Measurements from ENCODE around the gene PGLYRP4. TPM values are rescaled to one million over a fixed set of nuclear protein-coding genes. Genes with fewer than 3 reads are reported as not detected.

PGLYRP4 gene
- total RNA-seq, 2 donors from 2014 or later: 0.22 to 0.26 TPM

DNA sequence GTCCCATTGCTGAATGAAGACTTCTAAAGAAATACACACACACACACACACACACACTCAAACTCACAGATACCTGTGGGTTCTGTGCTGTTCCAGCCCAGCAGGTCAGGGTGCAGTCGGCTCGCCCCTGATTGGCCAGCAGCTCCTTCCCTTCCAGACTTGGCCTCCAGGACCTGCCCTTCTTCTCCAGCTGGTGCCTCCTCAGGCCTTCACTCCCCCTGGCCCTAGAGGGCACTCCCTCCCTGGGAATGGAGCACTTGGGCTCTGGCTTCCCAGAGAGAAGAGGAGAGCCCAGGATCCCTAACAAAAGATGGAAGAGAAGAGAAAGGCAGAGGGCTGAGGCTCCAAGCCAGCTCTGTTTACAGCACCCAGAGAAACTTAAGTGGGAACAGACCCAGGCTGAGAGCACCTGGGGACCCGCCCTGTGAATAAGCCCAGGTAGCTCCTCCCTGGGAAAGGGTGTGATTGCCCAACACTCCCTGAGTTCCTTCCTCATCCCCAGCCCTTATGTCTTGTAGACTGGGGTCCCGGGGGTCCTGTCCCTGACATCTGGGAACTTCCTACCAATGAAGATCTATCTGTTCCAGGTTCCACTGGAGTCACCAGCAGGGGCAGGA is 36.0 kb downstream of the PGLYRP4 start, which contains the start of gene PGLYRP3:
Gene PGLYRP3 (minus strand): TSS at position 383 of the 617 bp plus-strand sequence. CDS start 2,287 bp downstream, outside the sequence.
- no peaks in the 10 kb centered on the region for H3K4me1 Mint-ChIP-seq
- H3K27ac Mint-ChIP-seq: no peak within 1 kb of the TSS
- H3K4me3 Mint-ChIP-seq: no peak within 1 kb of the TSS
- H3K36me3 Mint-ChIP-seq (ENCODE audit: low read depth): no peaks in the 10 kb centered on the region
- ATAC-seq (replicated peaks): no peak
- H3K9me3 Mint-ChIP-seq: no peaks in the 10 kb centered on the region
- peaks cover 11% of the 10 kb centered on the region for H3K27me3 Mint-ChIP-seq

DNA sequence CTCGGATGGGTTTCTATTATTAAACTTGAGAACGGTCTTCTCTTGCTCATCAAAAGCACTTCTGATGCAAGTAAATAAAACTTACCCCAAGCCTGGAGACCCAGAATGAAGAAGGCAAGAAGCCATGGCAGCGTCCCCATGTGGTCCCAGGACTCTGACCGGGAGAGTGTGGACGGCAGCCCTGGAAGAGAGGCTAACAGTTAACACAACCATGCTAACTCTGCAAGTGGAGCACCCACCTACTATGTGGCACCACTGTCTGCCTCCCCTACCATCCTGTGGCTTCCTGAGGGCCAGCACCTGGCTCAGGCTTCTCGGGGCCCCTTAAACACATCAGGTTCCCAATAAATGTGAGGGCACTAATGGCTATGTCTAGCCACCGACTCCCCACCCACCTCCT is 38.1 kb downstream of the PGLYRP4 start:
- Mint-ChIP-seq H3K27ac (no peak overlapping the region), H3K27me3 (peaks cover 8% of the 10 kb centered on the region), H3K4me1 (no peaks in the 10 kb centered on the region), H3K36me3 (ENCODE audit: low read depth) (no peaks in the 10 kb centered on the region), H3K9me3 (no peaks in the 10 kb centered on the region), H3K4me3 (no peak overlapping the region)
- ATAC-seq (replicated peaks): no peak

DNA sequence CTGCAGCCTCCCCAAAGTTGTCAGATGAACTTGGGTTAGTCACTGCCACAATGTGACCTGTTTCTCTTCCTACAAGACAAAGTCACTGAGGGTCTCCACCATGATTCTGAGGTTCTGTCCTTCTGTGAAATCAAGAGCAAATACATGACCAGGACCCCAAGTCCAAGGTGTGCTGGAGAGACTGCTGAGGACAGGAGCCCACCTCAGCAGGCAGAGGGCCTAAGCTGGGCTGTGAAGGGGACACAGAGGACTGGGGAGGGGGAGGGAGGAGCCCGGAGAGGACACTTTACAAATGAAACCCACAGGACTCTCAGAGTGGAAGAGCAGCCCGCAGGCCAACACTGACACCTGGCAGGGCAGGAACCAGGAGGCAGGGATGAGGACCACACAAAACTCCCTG is 39.2 kb downstream of the PGLYRP4 start:
- ATAC-seq (replicated peaks): no peak
- no peak overlapping the region for H3K27ac Mint-ChIP-seq
- H3K9me3 Mint-ChIP-seq: no peaks in the 10 kb centered on the region
- no peaks in the 10 kb centered on the region for H3K36me3 Mint-ChIP-seq (ENCODE audit: low read depth)
- no peaks in the 10 kb centered on the region for H3K4me1 Mint-ChIP-seq
- H3K27me3 Mint-ChIP-seq: peaks cover 9% of the 10 kb centered on the region
- H3K4me3 Mint-ChIP-seq: no peak overlapping the region

DNA sequence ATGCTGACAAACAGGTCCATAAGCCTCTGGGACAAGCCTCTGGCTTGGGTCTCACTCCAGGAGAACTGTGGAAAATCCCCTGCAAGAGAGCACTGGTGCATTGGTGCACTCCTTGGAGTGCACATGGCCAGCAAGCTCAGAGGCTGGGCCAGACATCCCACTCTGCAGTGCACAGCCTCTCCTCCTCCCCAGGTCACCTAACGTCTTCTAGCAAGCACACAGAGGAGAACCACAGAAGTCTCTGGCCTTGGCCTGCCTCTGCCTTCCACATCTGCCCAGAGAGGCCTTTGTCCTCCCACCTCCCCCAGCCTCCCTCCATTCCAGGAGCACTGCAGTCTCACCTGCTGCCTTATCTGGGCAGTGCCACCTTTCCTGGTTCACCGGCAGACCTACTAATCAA is 40.1 kb downstream of the PGLYRP4 start:
- peaks cover 9% of the 10 kb centered on the region for H3K27me3 Mint-ChIP-seq
- no peak overlapping the region for H3K4me3 Mint-ChIP-seq
- H3K4me1 Mint-ChIP-seq: no peaks in the 10 kb centered on the region
- ATAC-seq (replicated peaks): no peak
- H3K36me3 Mint-ChIP-seq (ENCODE audit: low read depth): no peaks in the 10 kb centered on the region
- no peaks in the 10 kb centered on the region for H3K9me3 Mint-ChIP-seq
- H3K27ac Mint-ChIP-seq: no peak overlapping the region

DNA sequence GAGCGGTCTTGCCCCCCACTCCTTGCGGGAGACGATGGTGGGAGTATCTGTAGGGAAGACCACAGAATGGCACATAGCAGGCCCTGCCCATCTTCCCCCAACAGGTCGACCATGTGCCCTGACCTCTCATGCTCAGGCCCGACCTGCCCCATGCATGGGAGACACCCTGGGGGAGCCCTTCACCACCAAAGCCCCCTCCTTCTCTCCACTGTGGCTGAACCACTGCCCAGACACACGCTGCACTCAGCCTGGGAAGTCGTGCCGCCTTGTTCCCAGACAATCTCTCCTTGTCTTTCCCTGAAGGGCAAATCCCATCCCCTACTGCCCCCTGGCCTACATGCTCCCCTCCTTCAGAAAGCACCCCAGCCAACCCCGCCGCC is 41.4 kb downstream of the PGLYRP4 start:
- Mint-ChIP-seq H3K27ac (no peak overlapping the region), H3K9me3 (no peaks in the 10 kb centered on the region), H3K27me3 (peaks cover 6% of the 10 kb centered on the region), H3K4me3 (no peak overlapping the region), H3K4me1 (no peaks in the 10 kb centered on the region), H3K36me3 (ENCODE audit: low read depth) (no peaks in the 10 kb centered on the region)
- no peak for ATAC-seq (replicated peaks)

DNA sequence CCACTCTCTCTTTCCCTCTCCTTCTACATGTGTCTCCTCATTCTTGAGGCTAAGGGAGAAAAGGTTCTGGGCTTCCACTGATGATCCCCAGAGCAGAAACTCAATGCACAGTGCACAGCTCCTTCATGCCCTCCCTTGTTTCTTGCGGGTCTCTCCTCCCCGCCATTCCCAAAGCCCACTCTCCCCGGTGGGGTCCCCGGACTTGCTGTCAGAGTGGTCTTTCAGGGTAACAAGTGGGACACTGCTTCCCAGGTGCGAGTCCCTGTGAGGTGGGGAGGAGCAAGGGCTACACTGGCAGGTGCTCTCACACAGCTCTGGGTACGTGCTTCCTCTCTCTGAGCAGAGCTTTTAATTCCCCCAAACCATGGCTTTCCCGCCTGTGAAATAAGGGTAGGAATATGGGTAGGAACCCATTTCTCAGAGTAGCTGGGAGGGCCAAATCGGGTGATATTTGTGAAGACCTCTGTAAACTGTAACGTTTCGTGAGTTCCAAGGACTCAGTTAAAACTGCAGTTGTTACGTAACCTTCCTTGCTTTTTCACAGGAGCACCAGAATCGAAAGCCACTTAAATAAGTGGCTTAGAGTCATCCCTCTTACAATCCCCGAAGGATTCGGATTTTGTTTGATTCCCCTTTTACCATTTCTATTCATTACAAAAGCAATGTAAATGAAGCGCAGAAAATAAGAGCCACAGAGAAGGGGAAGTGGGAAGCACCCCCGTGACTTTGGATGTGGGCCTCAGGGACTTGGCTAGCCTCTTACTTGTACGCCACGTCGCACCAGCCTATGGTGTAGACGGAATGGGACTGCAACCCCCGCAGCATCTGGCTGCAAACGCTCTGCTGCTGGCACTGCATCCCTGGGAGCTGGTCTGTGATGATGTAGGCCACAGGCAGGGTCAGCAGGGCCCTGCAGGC is 42.1 kb downstream of the PGLYRP4 start:
- Mint-ChIP-seq H3K27ac (no peak overlapping the region), H3K36me3 (ENCODE audit: low read depth) (no peaks in the 10 kb centered on the region), H3K4me1 (no peaks in the 10 kb centered on the region), H3K4me3 (no peak overlapping the region), H3K9me3 (no peaks in the 10 kb centered on the region), H3K27me3 (peaks cover 6% of the 10 kb centered on the region)
- ATAC-seq (replicated peaks): no peak

DNA sequence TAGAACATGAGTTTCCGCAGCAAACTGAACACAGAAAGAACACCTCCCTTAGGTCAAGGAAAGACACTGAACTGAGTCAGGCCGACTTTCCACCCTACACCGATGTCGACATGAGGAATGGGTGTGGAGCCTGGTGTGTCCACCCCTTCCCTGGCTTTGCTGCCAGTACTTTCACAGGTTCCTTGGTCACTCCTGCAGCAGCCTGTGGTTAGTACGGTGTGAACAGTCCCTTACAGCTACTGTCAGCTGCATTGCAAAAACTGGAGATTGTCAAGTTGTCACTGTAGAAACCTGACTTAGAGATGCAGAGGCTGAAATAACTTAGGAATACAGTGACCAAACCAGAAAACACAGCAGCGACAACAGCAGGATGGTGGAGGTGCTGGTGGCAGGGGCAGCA is 43.0 kb downstream of the PGLYRP4 start:
- Mint-ChIP-seq H3K36me3 (ENCODE audit: low read depth) (no peaks in the 10 kb centered on the region), H3K27me3 (peaks cover 6% of the 10 kb centered on the region), H3K27ac (no peak overlapping the region), H3K4me3 (no peak overlapping the region), H3K9me3 (no peaks in the 10 kb centered on the region), H3K4me1 (no peaks in the 10 kb centered on the region)
- no peak for ATAC-seq (replicated peaks)

DNA sequence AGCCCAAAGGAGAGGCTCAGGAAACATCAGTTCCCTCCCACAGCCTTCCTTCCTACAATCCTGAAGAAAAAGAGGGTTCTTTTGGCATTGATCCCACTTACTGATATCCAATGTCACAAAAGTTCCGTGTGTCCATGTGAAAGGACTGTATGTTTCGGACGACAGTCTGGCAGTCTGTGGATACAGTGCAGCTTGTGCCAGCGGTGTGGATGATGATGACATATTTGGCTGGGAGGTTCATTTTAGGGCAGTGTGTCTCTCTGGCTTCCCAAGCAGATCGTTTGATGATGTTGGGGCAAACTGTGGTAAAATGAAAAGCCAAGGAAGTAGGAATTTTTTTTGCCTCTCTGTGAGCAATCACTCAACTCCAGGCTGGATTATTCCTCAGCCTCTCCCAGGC is 46.3 kb downstream of the PGLYRP4 start:
- H3K36me3 Mint-ChIP-seq (ENCODE audit: low read depth): no peaks in the 10 kb centered on the region
- H3K4me3 Mint-ChIP-seq: no peak overlapping the region

DNA sequence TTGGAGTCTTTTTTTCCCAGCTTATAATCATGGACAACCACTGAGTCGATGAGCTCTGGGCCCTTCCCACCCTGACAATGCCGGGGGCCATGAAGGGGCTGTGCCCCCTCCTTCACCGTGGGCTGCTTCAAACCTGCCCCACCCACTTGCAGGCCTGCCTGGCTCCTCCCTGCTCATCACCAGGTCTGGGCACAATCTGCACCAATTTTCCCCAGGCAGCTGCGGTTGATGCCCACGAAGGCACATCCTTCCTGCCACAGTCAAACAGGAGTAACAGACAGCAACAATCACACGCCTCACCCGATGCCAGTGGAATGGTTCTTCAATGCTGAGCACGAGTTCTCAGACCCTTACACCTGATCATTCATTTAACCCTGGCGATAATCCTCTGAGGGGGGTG is 54.8 kb downstream of the PGLYRP4 start:
- H3K27ac Mint-ChIP-seq: peak overlapping the region; percentile 68
- H3K36me3 Mint-ChIP-seq (ENCODE audit: low read depth): no peaks in the 10 kb centered on the region
- no peaks in the 10 kb centered on the region for H3K9me3 Mint-ChIP-seq
- peak; percentile 27 for ATAC-seq (replicated peaks)
- H3K27me3 Mint-ChIP-seq: no peaks in the 10 kb centered on the region
- H3K4me3 Mint-ChIP-seq: peak overlapping the region; percentile 61
- peaks cover 27% of the 10 kb centered on the region for H3K4me1 Mint-ChIP-seq

More for the DNA sequence above, 46.3 kb downstream of the PGLYRP4 start:
- H3K27me3 Mint-ChIP-seq: peaks cover 6% of the 10 kb centered on the region
- no peaks in the 10 kb centered on the region for H3K9me3 Mint-ChIP-seq
- no peak overlapping the region for H3K27ac Mint-ChIP-seq
- H3K4me1 Mint-ChIP-seq: no peaks in the 10 kb centered on the region
- ATAC-seq (replicated peaks): no peak

DNA sequence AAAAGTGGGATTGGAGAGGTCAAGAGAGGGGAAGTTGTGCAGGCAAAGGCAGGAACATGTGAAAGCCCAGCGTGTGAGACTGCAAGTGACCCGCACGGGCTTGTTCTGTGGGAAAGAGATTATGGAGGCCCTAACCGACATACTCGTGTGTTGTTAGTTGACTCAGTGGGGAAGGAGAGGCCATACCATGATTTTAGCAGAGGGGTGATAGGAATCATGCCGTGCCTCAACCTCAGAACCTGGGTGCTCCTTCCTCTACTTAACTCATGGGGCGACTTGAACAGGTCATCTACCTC is 55.2 kb downstream of the PGLYRP4 start:
- Mint-ChIP-seq H3K27ac (peak overlapping the region; percentile 68), H3K4me3 (peak overlapping the region; percentile 61), H3K4me1 (peaks cover 27% of the 10 kb centered on the region), H3K9me3 (no peaks in the 10 kb centered on the region), H3K36me3 (ENCODE audit: low read depth) (no peaks in the 10 kb centered on the region), H3K27me3 (no peaks in the 10 kb centered on the region)
- ATAC-seq (replicated peaks): no peak

DNA sequence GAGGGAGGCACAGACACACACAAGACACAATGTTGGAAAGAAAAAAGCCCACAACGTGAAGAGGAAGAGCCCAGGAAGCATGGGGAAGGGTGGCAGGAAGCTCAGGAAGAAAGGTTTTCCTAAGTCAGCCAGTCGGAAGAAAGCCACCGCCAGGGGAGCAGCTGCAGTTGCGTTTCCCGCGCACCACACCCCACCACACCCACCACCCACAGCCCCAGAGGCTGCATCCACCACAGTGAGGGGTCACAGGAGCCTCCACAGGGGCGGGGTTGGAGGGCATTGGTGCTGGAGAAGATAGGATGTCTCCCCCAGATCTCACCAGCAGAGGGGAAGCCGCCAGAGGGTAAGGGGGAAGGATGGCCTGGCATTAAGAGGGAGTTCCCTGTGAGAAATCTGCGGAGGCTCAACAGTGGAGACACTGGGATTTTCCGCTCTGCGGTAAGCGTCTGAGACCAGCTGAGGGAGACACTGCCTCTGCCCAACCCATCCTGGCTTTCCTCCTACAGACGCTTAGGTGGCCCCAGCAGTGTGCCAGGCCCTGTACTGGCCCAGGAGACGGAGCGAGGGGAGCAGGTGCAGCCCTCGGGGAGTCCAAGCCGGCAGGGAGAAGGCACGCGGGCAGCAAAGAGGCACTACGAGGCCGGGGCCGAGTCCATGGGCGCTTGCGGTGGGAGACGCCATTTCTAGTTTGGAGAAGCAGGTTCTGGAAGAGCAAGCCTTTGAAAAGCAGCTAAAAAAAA is 55.7 kb downstream of the PGLYRP4 start:
- no peaks in the 10 kb centered on the region for H3K27me3 Mint-ChIP-seq
- H3K9me3 Mint-ChIP-seq: no peaks in the 10 kb centered on the region
- H3K27ac Mint-ChIP-seq: no peak overlapping the region
- no peaks in the 10 kb centered on the region for H3K36me3 Mint-ChIP-seq (ENCODE audit: low read depth)
- H3K4me1 Mint-ChIP-seq: peaks cover 27% of the 10 kb centered on the region
- peak overlapping the region; percentile 61 for H3K4me3 Mint-ChIP-seq
- no peak for ATAC-seq (replicated peaks)

DNA sequence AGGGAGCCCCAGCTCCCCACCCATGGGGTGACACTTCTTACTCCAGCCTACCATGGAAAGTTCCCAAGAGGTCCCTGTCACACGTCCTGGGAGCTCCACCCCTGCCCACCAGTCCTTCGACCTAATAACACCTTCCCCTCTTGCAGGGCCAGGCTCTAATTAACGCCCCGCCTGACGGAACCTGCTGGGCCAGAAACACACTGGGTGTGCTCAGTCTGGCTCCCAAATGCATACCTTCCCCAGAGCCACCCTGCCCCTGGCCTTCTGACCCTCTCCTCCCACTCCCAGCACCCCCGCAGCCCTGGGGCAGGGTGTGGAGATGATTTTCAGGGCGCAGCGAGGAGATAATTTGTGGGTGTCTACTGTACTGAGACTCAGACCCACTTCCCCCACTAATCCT is 56.5 kb downstream of the PGLYRP4 start:
- H3K36me3 Mint-ChIP-seq (ENCODE audit: low read depth): no peaks in the 10 kb centered on the region
- H3K4me1 Mint-ChIP-seq: peaks cover 27% of the 10 kb centered on the region
- no peak for ATAC-seq (replicated peaks)
- H3K4me3 Mint-ChIP-seq: peak overlapping the region; percentile 61
- no peak overlapping the region for H3K27ac Mint-ChIP-seq
- no peaks in the 10 kb centered on the region for H3K9me3 Mint-ChIP-seq
- H3K27me3 Mint-ChIP-seq: no peaks in the 10 kb centered on the region

DNA sequence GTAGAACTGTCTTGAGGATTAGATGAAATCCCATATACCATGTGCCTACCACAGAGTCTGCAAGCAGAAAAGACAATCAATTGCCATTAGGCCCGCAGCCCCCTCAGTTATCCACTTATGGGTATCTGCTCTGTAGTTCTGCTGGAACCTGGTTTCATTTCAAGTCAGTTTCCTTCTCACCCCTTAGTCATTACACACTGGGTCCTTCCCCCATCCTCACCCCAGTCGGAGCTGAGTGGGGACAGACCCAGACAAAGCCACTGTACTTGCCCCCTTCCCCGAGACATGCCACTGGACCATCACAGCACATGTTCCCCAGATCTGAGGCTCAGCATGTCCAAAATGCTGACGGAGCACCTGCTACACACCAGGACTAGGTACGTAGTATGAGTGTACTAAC is 57.1 kb downstream of the PGLYRP4 start:
- peak; percentile 88 for ATAC-seq (replicated peaks)

DNA sequence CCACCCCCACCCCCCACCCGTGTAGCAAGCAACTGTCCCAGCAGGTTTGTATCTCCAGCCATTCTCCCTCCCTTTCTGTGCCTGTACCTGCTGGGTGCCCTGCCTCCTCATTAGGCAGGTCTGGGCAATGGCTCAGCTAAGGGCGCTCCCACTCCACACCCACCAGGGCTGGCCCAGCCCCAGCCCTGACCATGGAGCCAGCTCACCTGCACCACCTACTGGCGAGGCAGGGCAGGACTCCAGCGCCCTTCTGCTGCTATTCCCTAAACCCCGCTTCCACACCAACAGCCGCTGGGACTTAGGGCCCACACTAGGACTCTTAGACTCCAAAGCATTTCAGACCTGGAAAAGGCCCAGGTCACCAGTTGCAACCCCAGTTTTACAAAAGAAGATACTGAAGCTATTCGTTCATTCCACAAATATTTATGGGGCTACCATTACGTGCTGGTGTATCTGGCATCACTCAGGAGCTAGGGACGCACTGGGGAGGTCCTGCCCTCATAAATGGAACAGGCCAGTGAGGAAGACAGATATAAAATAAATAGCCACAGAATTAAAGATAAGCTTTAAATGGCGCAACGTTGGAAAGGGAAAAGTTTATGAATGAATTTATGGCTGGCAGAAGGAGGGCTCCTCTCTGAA is 59.9 kb downstream of the PGLYRP4 start:
- no peak for ATAC-seq (replicated peaks)
- Mint-ChIP-seq H3K9me3 (no peaks in the 10 kb centered on the region), H3K27me3 (peaks cover 4% of the 10 kb centered on the region), H3K4me1 (peaks cover 16% of the 10 kb centered on the region), H3K36me3 (ENCODE audit: low read depth) (no peaks in the 10 kb centered on the region), H3K27ac (no peak overlapping the region), H3K4me3 (no peak overlapping the region)

More for the DNA sequence above, 57.1 kb downstream of the PGLYRP4 start:
- Mint-ChIP-seq H3K4me3 (peak overlapping the region; percentile 61), H3K4me1 (peaks cover 27% of the 10 kb centered on the region), H3K36me3 (ENCODE audit: low read depth) (no peaks in the 10 kb centered on the region), H3K9me3 (no peaks in the 10 kb centered on the region), H3K27ac (peak overlapping the region; percentile 58), H3K27me3 (no peaks in the 10 kb centered on the region)
